KMS-11 (cell line): Measurements from ENCODE around the gene RNF41.

ENCODE experiments used
- H2AFZ ChIP-seq: fragments of 200-600 bp; sonication (generic); 2 replicates; pipeline ENCODE4 v1.6.1; 2016; ENCODE audit warnings: antibody characterized with exemption, mixed run types, low read depth
- H3K27ac ChIP-seq: fragments of 200-600 bp; sonication (generic); 2 replicates; pipeline ENCODE4 v1.6.1; 2016; ENCODE audit warnings: mild to moderate bottlenecking, mixed run types
- H3K27me3 ChIP-seq: fragments of 200-600 bp; sonication (generic); 2 replicates; pipeline ENCODE4 v1.6.1; 2017; ENCODE audit warnings: mild to moderate bottlenecking, low read depth, mixed run types, moderate library complexity; ENCODE audit not compliant: insufficient read depth
- H3K36me3 ChIP-seq: fragments of 200-600 bp; sonication (generic); 2 replicates; pipeline ENCODE4 v1.6.1; 2017; ENCODE audit warnings: mild to moderate bottlenecking, mixed run types; ENCODE audit not compliant: insufficient read depth
- H3K4me1 ChIP-seq: fragments of 200-600 bp; sonication (generic); 2 replicates; pipeline ENCODE4 v1.6.1; 2016; ENCODE audit warnings: mild to moderate bottlenecking, low read depth, mixed run types; ENCODE audit not compliant: poor library complexity, severe bottlenecking
- H3K4me2 ChIP-seq: fragments of 200-600 bp; sonication (generic); 2 replicates; pipeline ENCODE4 v1.7.0; 2016; ENCODE audit warnings: mild to moderate bottlenecking, mixed run types
- H3K4me3 ChIP-seq: fragments of 200-600 bp; sonication (generic); IDR thresholded peaks from 2 replicates; pipeline ENCODE4 v1.6.1; 2017; ENCODE audit warnings: low read depth, low read length, mixed read lengths; ENCODE audit not compliant: insufficient read depth
- H3K79me2 ChIP-seq: fragments of 200-600 bp; sonication (generic); 2 replicates; pipeline ENCODE4 v1.6.1; 2016; ENCODE audit warnings: low read depth, mixed run types; ENCODE audit not compliant: insufficient read depth
- H3K9ac ChIP-seq: fragments of 200-600 bp; sonication (generic); 2 replicates; pipeline ENCODE4 v1.6.1; 2016; ENCODE audit warnings: mild to moderate bottlenecking, mixed run types
- H4K20me1 ChIP-seq: fragments of 200-600 bp; sonication (generic); 2 replicates; pipeline ENCODE4 v1.6.1; 2016; ENCODE audit warnings: mild to moderate bottlenecking, mixed run types; ENCODE audit not compliant: insufficient read depth
- TF ChIP-seq, protein P1 (sequence below): fragments of 200-600 bp; sonication (generic); conservative IDR thresholded peaks from 2 replicates; pipeline ENCODE4 v1.6.1; 2017; ENCODE audit warnings: low read depth, mild to moderate bottlenecking, antibody characterized with exemption, low read length, moderate library complexity, mixed read lengths

The RNF41 gene

DNA sequence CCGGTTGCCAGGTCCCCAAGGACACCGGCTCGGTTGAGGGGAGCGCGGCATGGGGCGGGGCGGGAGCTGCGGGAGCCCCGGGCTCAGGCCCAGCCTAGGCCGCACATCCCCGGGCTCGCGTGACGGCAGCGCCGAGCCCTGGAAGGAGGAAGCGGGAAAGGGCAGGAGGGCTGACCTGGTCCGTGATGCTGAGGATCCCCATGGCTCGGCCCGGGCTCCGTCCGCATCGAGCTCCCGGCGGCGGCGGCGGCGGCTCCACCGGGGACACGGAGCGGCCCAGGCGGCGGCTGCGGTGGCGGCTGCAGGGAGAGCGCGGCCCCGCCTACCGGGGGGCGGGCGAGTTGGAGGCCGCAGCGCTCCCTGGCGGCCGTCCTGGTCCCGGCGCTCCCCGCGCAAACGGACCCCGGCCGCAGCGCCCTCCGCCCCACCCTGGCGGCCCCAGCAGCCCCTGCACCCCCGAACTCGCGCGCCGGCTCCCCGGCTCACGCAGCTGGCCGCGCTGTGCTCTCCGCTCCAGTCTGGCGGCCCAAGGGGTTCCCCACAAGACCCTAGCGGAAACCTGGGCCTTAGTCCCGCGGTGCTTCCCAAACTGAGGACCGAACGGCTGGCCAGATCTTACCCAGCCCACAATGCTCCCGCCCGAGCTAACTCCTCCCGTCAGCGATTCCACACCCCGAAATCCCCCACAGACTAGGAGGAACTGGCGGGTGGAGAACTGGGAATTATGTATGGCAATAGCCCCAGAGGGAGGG is 36.5 kb upstream of the RNF41 start, which contains the start of gene ANKRD52:
TSS of gene ANKRD52 (minus strand) at position 317 of the 752 bp plus-strand sequence. CDS start at position 202, 115 bp downstream.
- Histone ChIP-seq H3K36me3 (peaks cover 7% of the 10 kb centered on the region; the same call in 1 of the 2 replicates), H3K9ac (peak within 1 kb of the TSS; percentile 74), H3K27me3 (no peaks in the 10 kb centered on the region), H3K79me2 (peaks cover 14% of the 10 kb centered on the region), H3K27ac (peak within 1 kb of the TSS; percentile 48), H2AFZ (peak within 1 kb of the TSS; percentile 100), H3K4me2 (peak within 1 kb of the TSS; percentile 91), H3K4me1 (peaks cover 12% of the 10 kb centered on the region), H4K20me1 (no peaks in the 10 kb centered on the region), H3K4me3 (peak within 1 kb of the TSS; percentile 85)
- TF ChIP-seq, protein P1, sequence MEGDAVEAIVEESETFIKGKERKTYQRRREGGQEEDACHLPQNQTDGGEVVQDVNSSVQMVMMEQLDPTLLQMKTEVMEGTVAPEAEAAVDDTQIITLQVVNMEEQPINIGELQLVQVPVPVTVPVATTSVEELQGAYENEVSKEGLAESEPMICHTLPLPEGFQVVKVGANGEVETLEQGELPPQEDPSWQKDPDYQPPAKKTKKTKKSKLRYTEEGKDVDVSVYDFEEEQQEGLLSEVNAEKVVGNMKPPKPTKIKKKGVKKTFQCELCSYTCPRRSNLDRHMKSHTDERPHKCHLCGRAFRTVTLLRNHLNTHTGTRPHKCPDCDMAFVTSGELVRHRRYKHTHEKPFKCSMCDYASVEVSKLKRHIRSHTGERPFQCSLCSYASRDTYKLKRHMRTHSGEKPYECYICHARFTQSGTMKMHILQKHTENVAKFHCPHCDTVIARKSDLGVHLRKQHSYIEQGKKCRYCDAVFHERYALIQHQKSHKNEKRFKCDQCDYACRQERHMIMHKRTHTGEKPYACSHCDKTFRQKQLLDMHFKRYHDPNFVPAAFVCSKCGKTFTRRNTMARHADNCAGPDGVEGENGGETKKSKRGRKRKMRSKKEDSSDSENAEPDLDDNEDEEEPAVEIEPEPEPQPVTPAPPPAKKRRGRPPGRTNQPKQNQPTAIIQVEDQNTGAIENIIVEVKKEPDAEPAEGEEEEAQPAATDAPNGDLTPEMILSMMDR, result peak; percentile 90

DNA sequence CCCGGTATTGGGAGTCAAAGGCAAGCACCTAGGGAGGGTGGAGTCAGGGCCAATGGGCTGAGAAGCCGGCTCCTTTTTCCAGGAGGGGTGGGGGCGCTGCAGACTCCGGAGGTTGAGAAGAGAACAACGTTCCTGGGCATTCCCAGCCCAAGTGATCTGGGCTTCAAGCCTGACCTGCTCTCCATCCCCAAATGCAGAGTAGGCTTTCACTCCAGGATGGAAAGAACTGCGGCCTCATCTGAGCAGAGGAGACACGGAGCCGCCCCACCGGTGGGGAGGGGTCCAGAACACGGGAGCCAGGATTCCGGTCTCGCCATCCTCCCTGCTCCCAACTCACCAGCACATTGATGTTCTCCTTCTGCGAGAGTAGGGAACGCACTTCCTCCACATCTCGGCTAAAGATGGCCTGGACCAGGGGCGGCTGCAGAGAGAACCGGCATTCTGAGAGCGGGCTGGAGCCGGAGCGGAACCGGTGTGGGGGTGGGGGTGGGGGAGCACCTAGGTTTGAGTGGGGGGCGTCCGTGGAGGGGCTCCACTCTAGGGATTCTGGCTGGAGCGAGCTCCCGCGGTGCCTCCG is 35.9 kb upstream of the RNF41 start:
- Histone ChIP-seq H3K4me3 (peak overlapping the region; percentile 80), H2AFZ (peak overlapping the region; percentile 100), H3K4me1 (peaks cover 12% of the 10 kb centered on the region), H4K20me1 (no peaks in the 10 kb centered on the region), H3K79me2 (peaks cover 14% of the 10 kb centered on the region), H3K9ac (peak overlapping the region; percentile 74; the same call in 1 of the 2 replicates), H3K27ac (no peak overlapping the region), H3K27me3 (no peaks in the 10 kb centered on the region), H3K4me2 (peak overlapping the region; percentile 61), H3K36me3 (peaks cover 7% of the 10 kb centered on the region; the same call in 1 of the 2 replicates)
- TF ChIP-seq, protein P1, result no peak; the same call in 1 of the 2 replicates

DNA sequence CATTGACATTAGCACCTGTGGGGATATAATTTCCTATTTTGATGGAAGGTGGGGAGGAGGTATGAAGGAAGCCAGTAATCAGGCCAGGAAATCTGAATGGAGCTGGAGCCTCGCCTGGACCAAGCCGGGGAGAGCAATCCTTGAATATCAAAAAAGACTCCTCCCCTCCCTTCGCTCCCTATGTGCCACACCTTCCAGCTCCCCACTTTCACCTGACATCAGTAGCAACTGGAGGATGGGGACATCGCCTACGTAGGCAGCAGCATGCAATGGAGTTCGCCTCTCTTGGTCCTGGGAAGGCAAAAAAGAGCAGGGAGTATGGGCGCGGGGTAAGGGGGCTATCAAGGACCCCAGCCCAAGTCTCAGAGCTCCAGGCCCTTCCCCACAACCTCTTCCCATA is 35.3 kb upstream of the RNF41 start:
- TF ChIP-seq, protein P1, result no peak
- Histone ChIP-seq H3K79me2 (peaks cover 14% of the 10 kb centered on the region), H3K36me3 (peaks cover 7% of the 10 kb centered on the region; the same call in 1 of the 2 replicates), H3K27me3 (no peaks in the 10 kb centered on the region), H3K9ac (no peak overlapping the region; the same call in 1 of the 2 replicates), H3K4me3 (peak overlapping the region; percentile 75), H3K27ac (no peak overlapping the region), H3K4me1 (peaks cover 12% of the 10 kb centered on the region), H3K4me2 (peak overlapping the region; percentile 61), H2AFZ (peak overlapping the region; percentile 100; the same call in 1 of the 2 replicates), H4K20me1 (no peaks in the 10 kb centered on the region)

DNA sequence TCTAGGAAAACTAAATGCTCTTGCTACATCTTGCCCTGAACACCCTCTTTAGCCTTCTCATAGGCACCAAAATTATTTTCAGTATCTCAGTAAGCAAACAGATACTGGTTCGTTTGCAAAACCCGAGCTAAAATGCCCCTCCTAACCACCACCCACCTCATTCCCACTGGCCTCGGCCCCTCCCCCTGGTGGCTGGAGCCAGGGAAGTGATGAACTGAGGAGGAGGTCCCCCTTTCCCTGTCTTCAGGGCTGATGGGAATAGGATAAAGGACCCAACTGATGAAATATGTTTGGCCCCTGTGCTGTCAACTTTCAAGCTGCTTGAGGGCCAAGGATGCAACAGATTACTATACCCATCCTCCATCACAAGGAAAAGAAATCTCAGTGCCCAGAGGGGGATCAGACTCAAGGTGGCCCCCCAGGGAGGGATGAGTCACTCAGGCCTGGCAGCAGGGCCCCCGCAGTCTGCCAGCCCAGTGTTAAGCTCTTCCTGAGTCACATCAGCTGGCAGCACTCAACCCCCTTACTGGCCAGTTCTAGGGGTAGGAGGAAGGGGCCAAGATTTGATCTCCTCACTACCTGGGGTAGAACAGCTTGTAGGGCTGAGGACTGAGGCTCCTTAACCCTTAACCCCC is 34.7 kb upstream of the RNF41 start:
- Histone ChIP-seq H2AFZ (no peak overlapping the region), H3K4me3 (no peak overlapping the region), H3K4me1 (peaks cover 12% of the 10 kb centered on the region), H3K9ac (no peak overlapping the region), H3K4me2 (peak overlapping the region; percentile 61; the same call in 1 of the 2 replicates), H4K20me1 (no peaks in the 10 kb centered on the region), H3K36me3 (peaks cover 7% of the 10 kb centered on the region; the same call in 1 of the 2 replicates), H3K79me2 (peaks cover 14% of the 10 kb centered on the region), H3K27ac (no peak overlapping the region), H3K27me3 (no peaks in the 10 kb centered on the region)
- TF ChIP-seq, protein P1, result 0 out of 2 replicates have a peak, but pooled peaks have one; percentile 16
